Stimulated activated CD8-positive, alpha-beta memory T cell treated with anti-CD3 and anti-CD28 coated beads, Interleukin-2, amount 100 ng/mL, for 1 hour (primary cell): Measurements from ENCODE around the gene ECT2L.
"Not testable (repeated sequence)": the region's sequence is repeated elsewhere in the genome, so short reads cannot be mapped to it uniquely, and the experiment has no call there.

Experiments used
- DNase-seq, 2 donors: peaks; one replicate each; pipeline ENCODE4 v3.0.0-alpha.2; 2020; ENCODE audit warnings: low read depth in 2 of 2

Gene ECT2L

GRCh38 chr6:138936873-138937272, 141.0 kb downstream of the ECT2L start:
- DNase-seq: not testable (repeated sequence)

- no peak for DNase-seq
Observed at GRCh38 chr6:138943089-138943625, 147.3 kb downstream of the ECT2L start.

GRCh38 chr6:138944412-138944811, 148.5 kb downstream of the ECT2L start:
- DNase-seq: no peak

- DNase-seq: no peak
Observed at GRCh38 chr6:138945354-138945753, 149.5 kb downstream of the ECT2L start.

- no peak for DNase-seq
Observed at GRCh38 chr6:138948004-138948403, 152.1 kb downstream of the ECT2L start.

GRCh38 chr6:138948546-138949179, 152.8 kb downstream of the ECT2L start:
- DNase-seq: no peak

GRCh38 chr6:138953451-138953850, 157.6 kb downstream of the ECT2L start:
- no peak for DNase-seq
